PFSK-1 (cell line): Measurements from ENCODE around the gene RANBP10.

Experiments used
- FOXP2 ChIP-seq: optimal IDR thresholded peaks from 2 replicates; pipeline ENCODE3; 2011; ENCODE audit warnings: borderline replicate concordance, control low read depth, inconsistent platforms; ENCODE audit not compliant: insufficient read depth; ENCODE audit errors: extremely low read length, extremely low read depth
- POLR2AphosphoS5 ChIP-seq: IDR thresholded peaks from 2 replicates; pipeline ENCODE4 v1.6.1; 2012; ENCODE audit warnings: low read depth, mild to moderate bottlenecking, control low read depth, low read length, moderate library complexity
- REST ChIP-seq, 2 experiments: IDR thresholded peaks; 2 replicates each; pipeline versions ENCODE4 v1.6.1 to v1.8.0; 2011 to 2012; ENCODE audit warnings: low read depth in 2 of 2, low read length in 2 of 2, control low read depth in 1 of 2, inconsistent platforms in 1 of 2, mild to moderate bottlenecking in 1 of 2, moderate library complexity in 1 of 2; ENCODE audit not compliant: insufficient read depth in 1 of 2
- SIN3A ChIP-seq: IDR thresholded peaks from 2 replicates; pipeline ENCODE4 v1.6.1; 2012; ENCODE audit warnings: mild to moderate bottlenecking, low read length, moderate library complexity, borderline replicate concordance; ENCODE audit not compliant: insufficient read depth
- TAF1 ChIP-seq: IDR thresholded peaks from 2 replicates; pipeline ENCODE4 v1.6.1; 2012; ENCODE audit warnings: low read length, control low read depth, borderline replicate concordance; ENCODE audit not compliant: insufficient read depth

The RANBP10 gene

GRCh38 chr16:67720236-67720635 lies 86.1 kb downstream of the RANBP10 start:
- TF ChIP-seq TAF1, result no peak

- TF ChIP-seq REST (IDR thresholded peaks at IDR 0.05; ENCODE audit: insufficient read depth in 1 of 2, low read depth in 2 of 2, low read length in 2 of 2) (no peak), FOXP2 (no peak), SIN3A (no peak), TAF1 (no peak), POLR2AphosphoS5 (no peak)
Observed at GRCh38 chr16:67719778-67720144, 86.6 kb downstream of the RANBP10 start.

GRCh38 chr16:67719048-67719777 lies 87.1 kb downstream of the RANBP10 start, which contains the start of gene GFOD2:
Gene GFOD2 (minus strand): TSS chr16:67719316. CDS start chr16:67685715, 33,601 bp downstream.
- TF ChIP-seq TAF1 (peak; percentile 94), FOXP2 (no peak), POLR2AphosphoS5 (peak; percentile 92)

GRCh38 chr16:67718668-67719047 lies 87.7 kb downstream of the RANBP10 start:
- TF ChIP-seq POLR2AphosphoS5 (no peak), SIN3A (no peak), REST (IDR thresholded peaks at IDR 0.05; ENCODE audit: insufficient read depth in 1 of 2, low read depth in 2 of 2, low read length in 2 of 2) (no peak), TAF1 (no peak), FOXP2 (no peak)

GRCh38 chr16:67716097-67716496 lies 90.3 kb downstream of the RANBP10 start:
- TF ChIP-seq POLR2AphosphoS5 (no peak), REST (IDR thresholded peaks at IDR 0.05; ENCODE audit: insufficient read depth in 1 of 2, low read depth in 2 of 2, low read length in 2 of 2) (no peak), SIN3A (no peak), FOXP2 (no peak), TAF1 (no peak)

GRCh38 chr16:67714522-67714921 lies 91.8 kb downstream of the RANBP10 start:
- TF ChIP-seq REST (IDR thresholded peaks at IDR 0.05; ENCODE audit: insufficient read depth in 1 of 2, low read depth in 2 of 2, low read length in 2 of 2) (no peak), FOXP2 (no peak), SIN3A (no peak), POLR2AphosphoS5 (no peak), TAF1 (no peak)
